ENCODE results near the gene LIN28B.

Gene LIN28B

DNA sequence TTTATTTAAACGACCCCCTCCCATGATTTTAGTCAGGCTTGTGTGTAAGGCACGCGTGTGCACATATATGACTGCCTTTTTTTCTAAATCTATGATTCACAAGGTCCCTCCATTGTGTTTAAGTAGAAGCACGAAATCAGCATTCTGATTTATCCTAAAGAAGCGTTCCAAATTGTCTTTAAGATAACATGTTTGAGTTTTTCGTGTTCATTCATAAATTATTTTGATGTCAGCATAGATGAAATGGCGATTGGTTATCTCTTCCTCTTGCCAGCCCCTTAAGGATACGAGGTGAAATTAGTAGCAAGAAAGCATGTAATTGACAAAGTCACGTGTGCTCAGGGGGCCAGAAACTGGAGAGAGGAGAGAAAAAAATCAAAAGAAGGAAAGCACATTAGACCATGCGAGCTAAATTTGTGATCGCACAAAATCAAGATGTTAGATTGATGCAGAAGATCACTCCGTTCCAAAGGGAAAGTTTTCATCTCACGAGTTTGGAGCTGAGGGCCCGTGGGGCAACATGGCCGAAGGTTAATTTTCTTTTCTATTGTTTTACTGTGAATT lies at the start of gene LIN28B (continued):
- TF ChIP-seq ZNF513 (tag by site-specific recombination; IDR thresholded peaks at IDR 0.05) (no peak), ZNF24 (tag by site-specific recombination; IDR thresholded peaks at IDR 0.05) (no peak; the same call in 1 of the 2 replicates), ZNF423 (tag by site-specific recombination; IDR thresholded peaks at IDR 0.05) (no peak), ZNF121 (tag by site-specific recombination; IDR thresholded peaks at IDR 0.05) (no peak), ZNF548 (tag by site-specific recombination; IDR thresholded peaks at IDR 0.05) (no peak), ZNF366 (tag by site-specific recombination; conservative IDR thresholded peaks at IDR 0.05) (peak; percentile 88), ZNF202 (tag by site-specific recombination; IDR thresholded peaks at IDR 0.05; ENCODE audit: borderline replicate concordance) (no peak), ZNF2 (tag by site-specific recombination; IDR thresholded peaks at IDR 0.05) (no peak), TRIM28 (IDR thresholded peaks at IDR 0.05; ENCODE audit: borderline replicate concordance, low read length) (peak; percentile 62; the same call in 1 of the 2 replicates), ZNF248 (tag by site-specific recombination; IDR thresholded peaks at IDR 0.05) (no peak), MYNN (tag by site-specific recombination; IDR thresholded peaks at IDR 0.05; ENCODE audit: borderline replicate concordance) (no peak), GLI2 (tag by site-specific recombination; IDR thresholded peaks at IDR 0.05; ENCODE audit: borderline replicate concordance, low read depth) (no peak), ZNF555 (tag by site-specific recombination; conservative IDR thresholded peaks at IDR 0.05) (no peak), ZNF621 (tag by site-specific recombination; IDR thresholded peaks at IDR 0.05) (no peak), ZNF501 (tag by site-specific recombination; IDR thresholded peaks at IDR 0.05) (no peak), ZNF707 (tag by site-specific recombination; IDR thresholded peaks at IDR 0.05) (no peak), ZNF335 (tag by site-specific recombination; conservative IDR thresholded peaks at IDR 0.05) (peak; percentile 87), KLF8 (tag by site-specific recombination; IDR thresholded peaks at IDR 0.05) (no peak; the same call in 1 of the 2 replicates), ZNF530 (tag by site-specific recombination; IDR thresholded peaks at IDR 0.05; ENCODE audit: low read depth) (no peak), KLF9 (tag by site-specific recombination; IDR thresholded peaks at IDR 0.05; ENCODE audit: low read depth) (no peak), ZNF324 (tag by site-specific recombination; IDR thresholded peaks at IDR 0.05) (no peak), ZNF404 (tag by site-specific recombination; IDR thresholded peaks at IDR 0.05) (no peak)
- TF ChIP-seq, protein P1, sequence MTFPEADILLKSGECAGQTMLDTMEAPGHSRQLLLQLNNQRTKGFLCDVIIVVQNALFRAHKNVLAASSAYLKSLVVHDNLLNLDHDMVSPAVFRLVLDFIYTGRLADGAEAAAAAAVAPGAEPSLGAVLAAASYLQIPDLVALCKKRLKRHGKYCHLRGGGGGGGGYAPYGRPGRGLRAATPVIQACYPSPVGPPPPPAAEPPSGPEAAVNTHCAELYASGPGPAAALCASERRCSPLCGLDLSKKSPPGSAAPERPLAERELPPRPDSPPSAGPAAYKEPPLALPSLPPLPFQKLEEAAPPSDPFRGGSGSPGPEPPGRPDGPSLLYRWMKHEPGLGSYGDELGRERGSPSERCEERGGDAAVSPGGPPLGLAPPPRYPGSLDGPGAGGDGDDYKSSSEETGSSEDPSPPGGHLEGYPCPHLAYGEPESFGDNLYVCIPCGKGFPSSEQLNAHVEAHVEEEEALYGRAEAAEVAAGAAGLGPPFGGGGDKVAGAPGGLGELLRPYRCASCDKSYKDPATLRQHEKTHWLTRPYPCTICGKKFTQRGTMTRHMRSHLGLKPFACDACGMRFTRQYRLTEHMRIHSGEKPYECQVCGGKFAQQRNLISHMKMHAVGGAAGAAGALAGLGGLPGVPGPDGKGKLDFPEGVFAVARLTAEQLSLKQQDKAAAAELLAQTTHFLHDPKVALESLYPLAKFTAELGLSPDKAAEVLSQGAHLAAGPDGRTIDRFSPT (tag by site-specific recombination; IDR thresholded peaks at IDR 0.05): 0 out of 2 replicates have a peak, but pooled peaks have one; percentile 7
- TF ChIP-seq, protein P2, sequence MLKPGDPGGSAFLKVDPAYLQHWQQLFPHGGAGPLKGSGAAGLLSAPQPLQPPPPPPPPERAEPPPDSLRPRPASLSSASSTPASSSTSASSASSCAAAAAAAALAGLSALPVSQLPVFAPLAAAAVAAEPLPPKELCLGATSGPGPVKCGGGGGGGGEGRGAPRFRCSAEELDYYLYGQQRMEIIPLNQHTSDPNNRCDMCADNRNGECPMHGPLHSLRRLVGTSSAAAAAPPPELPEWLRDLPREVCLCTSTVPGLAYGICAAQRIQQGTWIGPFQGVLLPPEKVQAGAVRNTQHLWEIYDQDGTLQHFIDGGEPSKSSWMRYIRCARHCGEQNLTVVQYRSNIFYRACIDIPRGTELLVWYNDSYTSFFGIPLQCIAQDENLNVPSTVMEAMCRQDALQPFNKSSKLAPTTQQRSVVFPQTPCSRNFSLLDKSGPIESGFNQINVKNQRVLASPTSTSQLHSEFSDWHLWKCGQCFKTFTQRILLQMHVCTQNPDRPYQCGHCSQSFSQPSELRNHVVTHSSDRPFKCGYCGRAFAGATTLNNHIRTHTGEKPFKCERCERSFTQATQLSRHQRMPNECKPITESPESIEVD (tag by site-specific recombination; IDR thresholded peaks at IDR 0.05): peak; percentile 99
- TF ChIP-seq, protein P3, sequence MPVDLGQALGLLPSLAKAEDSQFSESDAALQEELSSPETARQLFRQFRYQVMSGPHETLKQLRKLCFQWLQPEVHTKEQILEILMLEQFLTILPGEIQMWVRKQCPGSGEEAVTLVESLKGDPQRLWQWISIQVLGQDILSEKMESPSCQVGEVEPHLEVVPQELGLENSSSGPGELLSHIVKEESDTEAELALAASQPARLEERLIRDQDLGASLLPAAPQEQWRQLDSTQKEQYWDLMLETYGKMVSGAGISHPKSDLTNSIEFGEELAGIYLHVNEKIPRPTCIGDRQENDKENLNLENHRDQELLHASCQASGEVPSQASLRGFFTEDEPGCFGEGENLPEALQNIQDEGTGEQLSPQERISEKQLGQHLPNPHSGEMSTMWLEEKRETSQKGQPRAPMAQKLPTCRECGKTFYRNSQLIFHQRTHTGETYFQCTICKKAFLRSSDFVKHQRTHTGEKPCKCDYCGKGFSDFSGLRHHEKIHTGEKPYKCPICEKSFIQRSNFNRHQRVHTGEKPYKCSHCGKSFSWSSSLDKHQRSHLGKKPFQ (tag by site-specific recombination; IDR thresholded peaks at IDR 0.05): no peak
- TF ChIP-seq, protein P4, sequence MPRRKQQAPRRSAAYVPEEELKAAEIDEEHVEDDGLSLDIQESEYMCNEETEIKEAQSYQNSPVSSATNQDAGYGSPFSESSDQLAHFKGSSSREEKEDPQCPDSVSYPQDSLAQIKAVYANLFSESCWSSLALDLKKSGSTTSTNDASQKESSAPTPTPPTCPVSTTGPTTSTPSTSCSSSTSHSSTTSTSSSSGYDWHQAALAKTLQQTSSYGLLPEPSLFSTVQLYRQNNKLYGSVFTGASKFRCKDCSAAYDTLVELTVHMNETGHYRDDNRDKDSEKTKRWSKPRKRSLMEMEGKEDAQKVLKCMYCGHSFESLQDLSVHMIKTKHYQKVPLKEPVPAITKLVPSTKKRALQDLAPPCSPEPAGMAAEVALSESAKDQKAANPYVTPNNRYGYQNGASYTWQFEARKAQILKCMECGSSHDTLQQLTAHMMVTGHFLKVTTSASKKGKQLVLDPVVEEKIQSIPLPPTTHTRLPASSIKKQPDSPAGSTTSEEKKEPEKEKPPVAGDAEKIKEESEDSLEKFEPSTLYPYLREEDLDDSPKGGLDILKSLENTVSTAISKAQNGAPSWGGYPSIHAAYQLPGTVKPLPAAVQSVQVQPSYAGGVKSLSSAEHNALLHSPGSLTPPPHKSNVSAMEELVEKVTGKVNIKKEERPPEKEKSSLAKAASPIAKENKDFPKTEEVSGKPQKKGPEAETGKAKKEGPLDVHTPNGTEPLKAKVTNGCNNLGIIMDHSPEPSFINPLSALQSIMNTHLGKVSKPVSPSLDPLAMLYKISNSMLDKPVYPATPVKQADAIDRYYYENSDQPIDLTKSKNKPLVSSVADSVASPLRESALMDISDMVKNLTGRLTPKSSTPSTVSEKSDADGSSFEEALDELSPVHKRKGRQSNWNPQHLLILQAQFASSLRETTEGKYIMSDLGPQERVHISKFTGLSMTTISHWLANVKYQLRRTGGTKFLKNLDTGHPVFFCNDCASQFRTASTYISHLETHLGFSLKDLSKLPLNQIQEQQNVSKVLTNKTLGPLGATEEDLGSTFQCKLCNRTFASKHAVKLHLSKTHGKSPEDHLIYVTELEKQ (tag by site-specific recombination; IDR thresholded peaks at IDR 0.05; ENCODE audit: borderline replicate concordance): peak; percentile 80; the same call in 1 of the 2 replicates
- TF ChIP-seq, protein P5, sequence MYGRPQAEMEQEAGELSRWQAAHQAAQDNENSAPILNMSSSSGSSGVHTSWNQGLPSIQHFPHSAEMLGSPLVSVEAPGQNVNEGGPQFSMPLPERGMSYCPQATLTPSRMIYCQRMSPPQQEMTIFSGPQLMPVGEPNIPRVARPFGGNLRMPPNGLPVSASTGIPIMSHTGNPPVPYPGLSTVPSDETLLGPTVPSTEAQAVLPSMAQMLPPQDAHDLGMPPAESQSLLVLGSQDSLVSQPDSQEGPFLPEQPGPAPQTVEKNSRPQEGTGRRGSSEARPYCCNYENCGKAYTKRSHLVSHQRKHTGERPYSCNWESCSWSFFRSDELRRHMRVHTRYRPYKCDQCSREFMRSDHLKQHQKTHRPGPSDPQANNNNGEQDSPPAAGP (tag by site-specific recombination; IDR thresholded peaks at IDR 0.05): no peak
- TF ChIP-seq, protein P6, sequence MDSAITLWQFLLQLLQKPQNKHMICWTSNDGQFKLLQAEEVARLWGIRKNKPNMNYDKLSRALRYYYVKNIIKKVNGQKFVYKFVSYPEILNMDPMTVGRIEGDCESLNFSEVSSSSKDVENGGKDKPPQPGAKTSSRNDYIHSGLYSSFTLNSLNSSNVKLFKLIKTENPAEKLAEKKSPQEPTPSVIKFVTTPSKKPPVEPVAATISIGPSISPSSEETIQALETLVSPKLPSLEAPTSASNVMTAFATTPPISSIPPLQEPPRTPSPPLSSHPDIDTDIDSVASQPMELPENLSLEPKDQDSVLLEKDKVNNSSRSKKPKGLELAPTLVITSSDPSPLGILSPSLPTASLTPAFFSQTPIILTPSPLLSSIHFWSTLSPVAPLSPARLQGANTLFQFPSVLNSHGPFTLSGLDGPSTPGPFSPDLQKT (IDR thresholded peaks at IDR 0.05; ENCODE audit: borderline replicate concordance, low read depth, low read length): no peak

Measured in HEK293 (cell line).